ENCODE data around the gene ACSL5. TPM values are rescaled to one million over a fixed set of nuclear protein-coding genes. Genes with fewer than 3 reads are reported as not detected.

The ACSL5 gene
- total RNA-seq, 4 donors from 2014 or later = 91.6 to 315 (median 178) TPM

DNA sequence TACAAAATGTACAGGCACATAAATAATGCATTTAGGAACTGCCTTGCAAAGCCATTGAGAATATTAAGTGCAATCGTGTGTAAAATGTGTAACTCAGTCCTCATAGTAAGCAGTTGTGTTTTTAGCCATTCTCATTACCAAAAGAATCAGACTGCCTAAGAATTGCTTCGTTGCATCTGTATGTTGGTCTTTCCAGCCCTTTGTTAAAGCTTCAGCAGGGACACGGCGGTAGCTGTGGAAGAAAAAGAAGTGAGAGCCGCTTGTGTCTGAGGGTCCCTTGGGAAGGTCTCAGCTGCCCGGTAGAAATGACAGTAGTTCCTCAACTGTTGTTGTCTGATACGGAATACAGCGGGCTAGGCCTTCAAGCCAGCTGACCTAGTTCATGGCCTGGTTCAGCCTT, 22.8 kb upstream of the ACSL5 start:
- H3K36me3 ChIP-seq = no peaks in the 10 kb centered on the region
- no peak overlapping the region for H3K27ac ChIP-seq
- TF ChIP-seq, protein P1, sequence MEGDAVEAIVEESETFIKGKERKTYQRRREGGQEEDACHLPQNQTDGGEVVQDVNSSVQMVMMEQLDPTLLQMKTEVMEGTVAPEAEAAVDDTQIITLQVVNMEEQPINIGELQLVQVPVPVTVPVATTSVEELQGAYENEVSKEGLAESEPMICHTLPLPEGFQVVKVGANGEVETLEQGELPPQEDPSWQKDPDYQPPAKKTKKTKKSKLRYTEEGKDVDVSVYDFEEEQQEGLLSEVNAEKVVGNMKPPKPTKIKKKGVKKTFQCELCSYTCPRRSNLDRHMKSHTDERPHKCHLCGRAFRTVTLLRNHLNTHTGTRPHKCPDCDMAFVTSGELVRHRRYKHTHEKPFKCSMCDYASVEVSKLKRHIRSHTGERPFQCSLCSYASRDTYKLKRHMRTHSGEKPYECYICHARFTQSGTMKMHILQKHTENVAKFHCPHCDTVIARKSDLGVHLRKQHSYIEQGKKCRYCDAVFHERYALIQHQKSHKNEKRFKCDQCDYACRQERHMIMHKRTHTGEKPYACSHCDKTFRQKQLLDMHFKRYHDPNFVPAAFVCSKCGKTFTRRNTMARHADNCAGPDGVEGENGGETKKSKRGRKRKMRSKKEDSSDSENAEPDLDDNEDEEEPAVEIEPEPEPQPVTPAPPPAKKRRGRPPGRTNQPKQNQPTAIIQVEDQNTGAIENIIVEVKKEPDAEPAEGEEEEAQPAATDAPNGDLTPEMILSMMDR (IDR thresholded peaks at IDR 0.05) = no peak
- TF ChIP-seq POLR2A (IDR thresholded peaks at IDR 0.05) = no peak
- no peak for TF ChIP-seq EP300 (IDR thresholded peaks at IDR 0.05; ENCODE audit: low read depth)
- TF ChIP-seq POLR2AphosphoS5 (IDR thresholded peaks at IDR 0.05) = no peak
- no peaks in the 10 kb centered on the region for H3K9me3 ChIP-seq
- in situ Hi-C loops (cut with MboI; ENCODE audit: low pct_ligation_motif_present in 1 of 4, low pct_unique_long_range_greater_than_20kb in 1 of 4, low sequenced_read_pairs in 3 of 4) = no loop called here
- intact Hi-C loops (cut with DNase I; ENCODE audit: low total_unique reads) = no loop called here
- H3K4me3 ChIP-seq = no peak overlapping the region
- H3K4me1 ChIP-seq = peaks cover 0 to 12% (median 12%) of the 10 kb centered on the region in 4 donors
- no peak for DNase-seq
- WGBS, 2 donors (ENCODE audit: low coverage in 1 of 2) = 80% methylated on average over 8 of the region's 8 CpGs; no CpG with 5 or more reads in 1 of the 2 donors
- H3K27me3 ChIP-seq = no peaks in the 10 kb centered on the region

DNA sequence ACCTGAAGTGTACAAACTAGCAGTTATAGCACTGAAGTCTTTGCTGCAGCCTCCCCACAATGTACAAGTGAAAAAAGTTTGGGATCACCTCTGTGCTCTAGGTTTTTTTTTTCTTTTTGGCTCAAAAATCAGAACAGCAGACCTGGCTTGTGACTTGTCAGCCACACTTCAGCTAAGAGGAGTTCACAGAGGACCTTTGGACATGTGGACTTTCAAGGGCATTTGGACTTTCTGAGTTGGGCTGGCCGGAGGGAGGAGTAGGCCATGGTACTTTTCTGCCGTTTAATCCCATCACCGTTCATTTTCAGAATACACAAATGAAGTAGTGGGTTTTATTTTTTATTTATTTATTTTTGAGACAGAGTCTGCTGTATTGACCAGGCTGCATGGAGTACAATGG, 21.9 kb upstream of the ACSL5 start:
- DNase-seq = no peak
- 60 to 90% methylated on average over 3 of the region's 3 CpGs for WGBS, 2 donors (ENCODE audit: low coverage in 1 of 2)
- Histone ChIP-seq H3K4me1 (peaks cover 0 to 12% (median 11%) of the 10 kb centered on the region in 4 donors), H3K4me3 (no peak overlapping the region), H3K36me3 (no peaks in the 10 kb centered on the region), H3K9me3 (no peaks in the 10 kb centered on the region), H3K27ac (no peak overlapping the region), H3K27me3 (no peaks in the 10 kb centered on the region)
- TF ChIP-seq POLR2AphosphoS5 (IDR thresholded peaks at IDR 0.05) = no peak
- TF ChIP-seq EP300 (IDR thresholded peaks at IDR 0.05; ENCODE audit: low read depth) = no peak
- TF ChIP-seq, protein P1 (IDR thresholded peaks at IDR 0.05) = no peak
- no peak for TF ChIP-seq POLR2A (IDR thresholded peaks at IDR 0.05)
- in situ Hi-C loops (cut with MboI; ENCODE audit: low pct_ligation_motif_present in 1 of 4, low pct_unique_long_range_greater_than_20kb in 1 of 4, low sequenced_read_pairs in 3 of 4) (no loop called here), intact Hi-C loops (cut with DNase I; ENCODE audit: low total_unique reads) (no loop called here)

DNA sequence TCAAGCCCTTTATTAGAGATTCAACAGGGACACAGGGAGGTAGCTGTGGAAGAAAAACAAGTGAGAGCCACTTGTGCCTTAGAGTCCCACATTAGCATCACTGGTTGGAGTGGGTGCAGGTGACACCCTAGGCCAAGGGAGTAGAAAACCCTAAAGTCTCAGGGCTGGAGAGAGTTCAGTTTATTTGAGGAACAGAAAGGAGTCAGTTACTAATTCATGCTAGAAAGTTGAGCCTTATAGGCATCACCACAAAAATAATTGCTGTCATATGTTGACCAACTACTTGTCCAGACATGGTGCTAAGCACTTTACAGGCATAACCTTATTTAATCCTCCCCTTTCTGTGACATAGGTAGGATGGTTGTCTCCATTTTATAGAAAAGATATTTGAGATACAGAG, 20.9 kb upstream of the ACSL5 start:
- H3K4me3 ChIP-seq = no peak overlapping the region
- TF ChIP-seq POLR2A (IDR thresholded peaks at IDR 0.05) = no peak
- H3K27ac ChIP-seq = no peak overlapping the region
- no peaks in the 10 kb centered on the region for H3K36me3 ChIP-seq
- H3K9me3 ChIP-seq = no peaks in the 10 kb centered on the region
- in situ Hi-C loops (cut with MboI; ENCODE audit: low pct_ligation_motif_present in 1 of 4, low pct_unique_long_range_greater_than_20kb in 1 of 4, low sequenced_read_pairs in 3 of 4) = no loop called here
- intact Hi-C loops (cut with DNase I; ENCODE audit: low total_unique reads) = no loop called here
- no peak for DNase-seq
- peaks cover 0 to 5% (median 2%) of the 10 kb centered on the region in 4 donors for H3K4me1 ChIP-seq
- H3K27me3 ChIP-seq = no peaks in the 10 kb centered on the region

DNA sequence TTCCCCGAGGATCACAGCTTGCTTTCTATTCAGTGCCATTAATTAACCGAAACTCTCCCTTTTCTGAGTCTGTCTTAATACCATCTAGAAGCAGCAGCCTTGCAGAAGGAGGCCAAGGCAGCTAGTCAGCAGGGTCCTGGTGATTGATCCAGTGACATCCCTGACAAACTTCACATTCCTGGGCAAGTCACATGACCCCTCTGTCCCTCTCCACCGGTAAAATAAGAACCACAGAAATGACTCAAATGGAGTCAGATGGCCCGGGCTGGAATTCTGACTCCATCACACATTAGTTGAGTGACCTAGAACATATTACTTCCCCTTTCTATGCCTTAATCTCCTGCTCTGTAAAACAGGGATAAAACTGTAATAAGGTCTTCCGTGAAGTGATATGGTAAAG, 17.2 kb upstream of the ACSL5 start:
- intact Hi-C loops (cut with DNase I; ENCODE audit: low total_unique reads) = no loop called here
- Histone ChIP-seq H3K4me3 (no peak overlapping the region), H3K4me1 (peaks cover 15 to 25% (median 21%) of the 10 kb centered on the region in 4 donors), H3K27ac (no peak overlapping the region), H3K36me3 (no peaks in the 10 kb centered on the region), H3K27me3 (no peaks in the 10 kb centered on the region), H3K9me3 (no peaks in the 10 kb centered on the region)
- no peak for DNase-seq
- 67 to 100% methylated on average over 1 to 3 of the region's 5 CpGs for WGBS, 2 donors (ENCODE audit: low coverage in 1 of 2)
- TF ChIP-seq POLR2AphosphoS5 (IDR thresholded peaks at IDR 0.05) = no peak
- in situ Hi-C loops (cut with MboI; ENCODE audit: low pct_ligation_motif_present in 1 of 4, low pct_unique_long_range_greater_than_20kb in 1 of 4, low sequenced_read_pairs in 3 of 4) = no loop called here

DNA sequence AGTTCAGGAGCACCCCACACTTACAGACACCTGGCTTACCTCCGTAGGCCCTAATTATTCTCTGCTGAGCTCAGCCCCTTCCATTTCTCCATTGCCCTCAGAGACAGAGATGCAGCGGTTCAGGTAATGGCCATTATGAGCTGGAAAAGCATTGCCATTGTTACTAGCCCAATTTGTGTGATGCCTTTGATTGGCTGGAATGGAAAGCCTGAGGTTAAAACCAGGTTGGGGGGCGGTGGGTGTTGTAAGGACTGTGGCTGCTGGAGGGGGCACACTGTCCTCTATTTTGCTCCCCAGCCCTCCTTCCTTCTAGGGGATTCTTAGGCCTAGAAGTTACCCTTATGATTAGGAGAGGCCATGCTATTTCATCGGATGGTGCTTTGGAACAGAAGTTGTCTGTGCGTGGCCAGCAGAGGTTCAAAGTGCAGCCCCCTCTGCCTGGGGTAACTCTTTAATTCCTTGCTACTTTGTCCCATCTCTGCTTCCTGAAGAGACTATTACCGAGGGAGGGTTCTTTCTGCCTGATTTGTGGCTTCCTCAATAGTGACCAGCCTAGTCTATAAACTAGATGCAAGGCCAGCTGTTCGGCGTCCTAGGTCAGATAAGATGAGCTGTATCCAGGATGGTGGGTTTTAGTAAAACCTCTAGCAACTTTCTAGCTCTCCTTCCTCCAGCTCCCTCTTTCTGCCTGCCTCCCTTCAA, 14.2 kb upstream of the ACSL5 start:
- TF ChIP-seq, protein P1 (IDR thresholded peaks at IDR 0.05) = no peak
- TF ChIP-seq EP300 (IDR thresholded peaks at IDR 0.05; ENCODE audit: low read depth) = no peak
- peaks cover 32 to 56% (median 47%) of the 10 kb centered on the region in 4 donors for H3K4me1 ChIP-seq
- no peaks in the 10 kb centered on the region for H3K27me3 ChIP-seq
- in situ Hi-C loops (cut with MboI; ENCODE audit: low pct_ligation_motif_present in 1 of 4, low pct_unique_long_range_greater_than_20kb in 1 of 4, low sequenced_read_pairs in 3 of 4) (no loop called here), intact Hi-C loops (cut with DNase I; ENCODE audit: low total_unique reads) (no loop called here)
- H3K9me3 ChIP-seq = no peaks in the 10 kb centered on the region
- peak; percentile 10 for DNase-seq
- no peak overlapping the region for H3K4me3 ChIP-seq
- H3K27ac ChIP-seq = peak overlapping the region; percentile 87 to 91 (median 90)
- WGBS, 2 donors (ENCODE audit: low coverage in 1 of 2) = 21 to 59% methylated on average over 2 to 8 of the region's 8 CpGs
- H3K36me3 ChIP-seq = no peaks in the 10 kb centered on the region

All from transverse colon (tissue), 4 donors.